ENCODE results near the gene AUNIP. TPM values are rescaled to one million over a fixed set of nuclear protein-coding genes. Genes with fewer than 3 reads are reported as not detected.

AUNIP gene
- total RNA-seq, 2 donors from 2014 or later: 0.32 to 4.3 TPM

GRCh38 chr1:25871704-25872494, 12.6 kb upstream of the AUNIP start:
- Histone ChIP-seq H3K27me3 (replicated peaks; ENCODE audit: insufficient read depth) (no peaks in the 10 kb centered on the region), H3K27ac (peak overlapping the region in 1 of 2 donors; percentile 36), H3K4me3 (no peak overlapping the region), H3K4me1 (replicated peaks) (peaks cover 10% of the 10 kb centered on the region), H3K36me3 (no peaks in the 10 kb centered on the region), H3K9me3 (no peaks in the 10 kb centered on the region)
- no peak for TF ChIP-seq CTCF (IDR thresholded peaks at IDR 0.05)
- WGBS: 64% methylated on average over 8 of the region's 9 CpGs
- intact Hi-C loops (cut with DNase I): no loop called here
- peak; percentile 27 for DNase-seq (ENCODE audit: low spot score)

- Histone ChIP-seq H3K4me3 (no peak overlapping the region), H3K27ac (peak overlapping the region in 1 of 2 donors; percentile 36), H3K9me3 (no peaks in the 10 kb centered on the region), H3K36me3 (no peaks in the 10 kb centered on the region), H3K27me3 (replicated peaks; ENCODE audit: insufficient read depth) (no peaks in the 10 kb centered on the region), H3K4me1 (replicated peaks) (peaks cover 10% of the 10 kb centered on the region)
- DNase-seq (ENCODE audit: low spot score): peak; percentile 64
- peak; percentile 52 for TF ChIP-seq POLR2AphosphoS5 (IDR thresholded peaks at IDR 0.05)
- TF ChIP-seq POLR2A (IDR thresholded peaks at IDR 0.05): no peak
- no peak for TF ChIP-seq CTCF (IDR thresholded peaks at IDR 0.05)
- intact Hi-C loops (cut with DNase I): no loop called here
- 30% methylated on average over 5 of the region's 5 CpGs for WGBS
Measured at GRCh38 chr1:25871086-25871703, 11.9 kb upstream of the AUNIP start.

GRCh38 chr1:25870614-25871013, 11.4 kb upstream of the AUNIP start:
- H3K27me3 ChIP-seq (replicated peaks; ENCODE audit: insufficient read depth): no peaks in the 10 kb centered on the region
- intact Hi-C loops (cut with DNase I): no loop called here
- H3K4me1 ChIP-seq (replicated peaks): peaks cover 10% of the 10 kb centered on the region
- no peak overlapping the region for H3K4me3 ChIP-seq
- H3K27ac ChIP-seq: peak overlapping the region in 1 of 2 donors; percentile 36
- TF ChIP-seq POLR2AphosphoS5 (IDR thresholded peaks at IDR 0.05): no peak
- TF ChIP-seq POLR2A (IDR thresholded peaks at IDR 0.05): no peak
- no peak for DNase-seq (ENCODE audit: low spot score)
- H3K36me3 ChIP-seq: no peaks in the 10 kb centered on the region
- H3K9me3 ChIP-seq: no peaks in the 10 kb centered on the region
- 83% methylated on average over 1 of the region's 1 CpG for WGBS

- Histone ChIP-seq H3K4me3 (no peak overlapping the region), H3K9me3 (no peaks in the 10 kb centered on the region), H3K27ac (peak overlapping the region in 1 of 2 donors; percentile 36), H3K4me1 (replicated peaks) (peaks cover 10% of the 10 kb centered on the region), H3K36me3 (no peaks in the 10 kb centered on the region), H3K27me3 (replicated peaks; ENCODE audit: insufficient read depth) (no peaks in the 10 kb centered on the region)
- intact Hi-C loops (cut with DNase I): no loop called here
- DNase-seq (ENCODE audit: low spot score): no peak
- TF ChIP-seq CTCF (IDR thresholded peaks at IDR 0.05) (no peak), POLR2AphosphoS5 (IDR thresholded peaks at IDR 0.05) (no peak), POLR2A (IDR thresholded peaks at IDR 0.05) (no peak)
- 73% methylated on average over 6 of the region's 6 CpGs for WGBS
Measured at GRCh38 chr1:25869909-25870606, 10.8 kb upstream of the AUNIP start.

- H3K4me3 ChIP-seq: no peak overlapping the region
- intact Hi-C loops (cut with DNase I): no loop called here
- WGBS: 48% methylated on average over 9 of the region's 9 CpGs
Measured at GRCh38 chr1:25867210-25867991, 8.1 kb upstream of the AUNIP start.

More at GRCh38 chr1:25867210-25867991, 8.1 kb upstream of the AUNIP start:
- DNase-seq (ENCODE audit: low spot score): peak; percentile 66
- Histone ChIP-seq H3K36me3 (no peaks in the 10 kb centered on the region), H3K27me3 (replicated peaks; ENCODE audit: insufficient read depth) (no peaks in the 10 kb centered on the region), H3K9me3 (no peaks in the 10 kb centered on the region), H3K27ac (peak overlapping the region in 1 of 2 donors; percentile 6), H3K4me1 (replicated peaks) (no peaks in the 10 kb centered on the region)
- TF ChIP-seq CTCF (IDR thresholded peaks at IDR 0.05) (no peak), POLR2A (IDR thresholded peaks at IDR 0.05) (no peak), POLR2AphosphoS5 (IDR thresholded peaks at IDR 0.05) (peak; percentile 75)

Measured in prostate gland (tissue), 2 donors.